Ascending aorta (tissue), 2 donors: ENCODE data around the gene CDK9. TPM values are rescaled to one million over a fixed set of nuclear protein-coding genes. Genes with fewer than 3 reads are reported as not detected.

Source experiments
- DNase-seq, 2 donors: peaks; one replicate each; pipeline ENCODE4 v3.0.0-alpha.2; 2019; ENCODE audit warnings: low spot score in 2 of 2
- H3K27ac ChIP-seq, 2 donors: fragments of 200-600 bp; sonication (generic); one replicate each; pipeline ENCODE4 v1.5.1; 2016 to 2017; ENCODE audit warnings: mild to moderate bottlenecking in 1 of 2
- H3K27me3 ChIP-seq: fragments of 200-600 bp; sonication (generic); one replicate; pipeline ENCODE4 v1.5.1; 2017
- H3K36me3 ChIP-seq, 2 donors: fragments of 200-600 bp; sonication (generic); one replicate each; pipeline ENCODE4 v1.5.1; 2016
- H3K4me1 ChIP-seq, 2 donors: fragments of 200-600 bp; sonication (generic); one replicate each; pipeline ENCODE4 v1.5.1; 2016 to 2017; ENCODE audit warnings: mild to moderate bottlenecking in 1 of 2
- H3K4me3 ChIP-seq, 2 donors: fragments of 200-600 bp; sonication (generic); one replicate each; pipeline ENCODE4 v1.5.1; 2016 to 2017; ENCODE audit warnings: mild to moderate bottlenecking in 1 of 2
- H3K9me3 ChIP-seq, 2 donors: fragments of 200-600 bp; sonication (generic); one replicate each; pipeline ENCODE4 v1.5.1; 2016
- intact Hi-C: fragments of 100-400 bp; cut with DNase I; formaldehyde crosslinking; loops from one replicate; pipeline ENCODE4 v1.15.1; 2023
- total RNA-seq: library from RNA; depleted of rRNA; stranded (reverse); fragments of >200 nt; gene quantifications from one replicate; pipeline ENCODE4 v1.1.0, GENCODE V29; 2016
- TF ChIP-seq, protein P1 (sequence below), 3 experiments: fragments of 200-600 bp in 2 of 3; fragments of 450-650 bp in 1 of 3; sonication (generic) in 2 of 3; IDR thresholded peaks; one replicate each; pipeline ENCODE4 v1.5.1; 2016 to 2019; ENCODE audit warnings: antibody characterized with exemption in 3 of 3, mild to moderate bottlenecking in 1 of 3, moderate library complexity in 1 of 3

Gene CDK9
- total RNA-seq, 1 donor from 2014 or later, result 470 TPM

- intact Hi-C loops, result no loop called here
- Histone ChIP-seq H3K36me3 (no peaks in the 10 kb centered on the region), H3K27ac (no peak overlapping the region), H3K4me3 (no peak overlapping the region), H3K9me3 (no peaks in the 10 kb centered on the region), H3K27me3 (peaks cover 6% of the 10 kb centered on the region), H3K4me1 (peaks cover 0 to 4% of the 10 kb centered on the region in 2 donors)
- TF ChIP-seq, protein P1, sequence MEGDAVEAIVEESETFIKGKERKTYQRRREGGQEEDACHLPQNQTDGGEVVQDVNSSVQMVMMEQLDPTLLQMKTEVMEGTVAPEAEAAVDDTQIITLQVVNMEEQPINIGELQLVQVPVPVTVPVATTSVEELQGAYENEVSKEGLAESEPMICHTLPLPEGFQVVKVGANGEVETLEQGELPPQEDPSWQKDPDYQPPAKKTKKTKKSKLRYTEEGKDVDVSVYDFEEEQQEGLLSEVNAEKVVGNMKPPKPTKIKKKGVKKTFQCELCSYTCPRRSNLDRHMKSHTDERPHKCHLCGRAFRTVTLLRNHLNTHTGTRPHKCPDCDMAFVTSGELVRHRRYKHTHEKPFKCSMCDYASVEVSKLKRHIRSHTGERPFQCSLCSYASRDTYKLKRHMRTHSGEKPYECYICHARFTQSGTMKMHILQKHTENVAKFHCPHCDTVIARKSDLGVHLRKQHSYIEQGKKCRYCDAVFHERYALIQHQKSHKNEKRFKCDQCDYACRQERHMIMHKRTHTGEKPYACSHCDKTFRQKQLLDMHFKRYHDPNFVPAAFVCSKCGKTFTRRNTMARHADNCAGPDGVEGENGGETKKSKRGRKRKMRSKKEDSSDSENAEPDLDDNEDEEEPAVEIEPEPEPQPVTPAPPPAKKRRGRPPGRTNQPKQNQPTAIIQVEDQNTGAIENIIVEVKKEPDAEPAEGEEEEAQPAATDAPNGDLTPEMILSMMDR (IDR thresholded peaks at IDR 0.05), result no peak
- no peak for DNase-seq
Measured at GRCh38 chr9:127758843-127759242, 27.0 kb upstream of the CDK9 start.

DNA sequence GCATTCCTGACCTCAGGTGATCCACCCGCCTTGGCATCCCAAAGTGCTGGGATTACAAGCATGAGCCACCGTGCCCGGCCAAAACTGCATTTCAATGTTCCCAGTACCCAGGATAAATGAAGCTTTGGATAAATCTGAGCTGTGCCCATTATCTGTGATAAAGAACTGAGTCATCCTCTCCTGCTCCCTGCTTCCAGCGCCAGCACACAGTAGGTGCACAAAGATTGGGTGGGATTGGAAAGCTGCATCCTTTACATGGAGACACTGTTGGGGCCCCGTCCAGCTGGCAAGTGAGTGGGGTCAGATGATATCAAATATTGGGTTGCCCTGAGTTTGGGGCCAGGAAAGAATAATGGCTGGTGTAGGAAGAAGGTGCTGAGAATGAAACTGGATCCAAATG, 24.8 kb upstream of the CDK9 start:
- TF ChIP-seq, protein P1 (IDR thresholded peaks at IDR 0.05), result no peak
- Histone ChIP-seq H3K4me3 (no peak overlapping the region), H3K27me3 (no peaks in the 10 kb centered on the region), H3K27ac (no peak overlapping the region), H3K9me3 (no peaks in the 10 kb centered on the region), H3K4me1 (no peaks in the 10 kb centered on the region), H3K36me3 (no peaks in the 10 kb centered on the region)
- intact Hi-C loops, result no loop called here
- no peak for DNase-seq

- Histone ChIP-seq H3K4me3 (no peak overlapping the region), H3K4me1 (no peaks in the 10 kb centered on the region), H3K9me3 (no peaks in the 10 kb centered on the region), H3K27me3 (no peaks in the 10 kb centered on the region), H3K27ac (peak overlapping the region; percentile 6 to 31), H3K36me3 (no peaks in the 10 kb centered on the region)
- TF ChIP-seq, protein P1 (IDR thresholded peaks at IDR 0.05), result no peak
- DNase-seq, result no peak
- intact Hi-C loops, result no loop called here
Measured at GRCh38 chr9:127761491-127761956, 24.3 kb upstream of the CDK9 start.

- no peak for DNase-seq
- no peaks in the 10 kb centered on the region for H3K4me1 ChIP-seq
- no peak overlapping the region for H3K4me3 ChIP-seq
- no peaks in the 10 kb centered on the region for H3K9me3 ChIP-seq
- peak overlapping the region; percentile 6 to 56 for H3K27ac ChIP-seq
- H3K27me3 ChIP-seq, result no peaks in the 10 kb centered on the region
- intact Hi-C loops, result no loop called here
- TF ChIP-seq, protein P1 (IDR thresholded peaks at IDR 0.05), result no peak
- no peaks in the 10 kb centered on the region for H3K36me3 ChIP-seq
Measured at GRCh38 chr9:127762111-127762676, 23.6 kb upstream of the CDK9 start.

- TF ChIP-seq, protein P1 (IDR thresholded peaks at IDR 0.05), result peak in 1 of 3 experiments; percentile 25
- H3K36me3 ChIP-seq, result no peaks in the 10 kb centered on the region
- H3K9me3 ChIP-seq, result no peaks in the 10 kb centered on the region
- H3K27ac ChIP-seq, result peak overlapping the region in 1 of 2 donors; percentile 63
- H3K27me3 ChIP-seq, result no peaks in the 10 kb centered on the region
- no peak for DNase-seq
- no peak overlapping the region for H3K4me3 ChIP-seq
- H3K4me1 ChIP-seq, result no peaks in the 10 kb centered on the region
- intact Hi-C loops, result no loop called here
Measured at GRCh38 chr9:127763918-127764384, 21.9 kb upstream of the CDK9 start.
